GM23338 (cell line): ENCODE measurements around the gene HIVEP3. TPM values are rescaled to one million over a fixed set of nuclear protein-coding genes. Genes with fewer than 3 reads are reported as not detected.

Source experiments
- ATAC-seq: fragments of 200-7000 bp; cut with Tn5 transposase; 3 replicates; pipeline ENCODE4 v1.9.1; 2020
- DNase-seq: peaks from one replicate; pipeline ENCODE4 v3.0.0-alpha.2; 2015; ENCODE audit warnings: low spot score
- H2AFZ ChIP-seq: fragments of 200-600 bp; sonication (generic); 2 replicates; pipeline ENCODE4 v1.8.0; 2016; ENCODE audit warnings: antibody characterized with exemption, mild to moderate bottlenecking, moderate library complexity
- H3F3A ChIP-seq: fragments of 200-600 bp; sonication (generic); replicated peaks from 2 replicates; pipeline ENCODE4 v1.8.0; 2017; ENCODE audit warnings: antibody characterized with exemption, mixed run types, low read depth
- H3K27ac ChIP-seq: fragments of 200-600 bp; sonication (generic); 2 replicates; pipeline ENCODE4 v1.6.1; 2016; ENCODE audit warnings: low read depth
- H3K27me3 ChIP-seq: fragments of 200-600 bp; sonication (generic); 2 replicates; pipeline ENCODE4 v1.8.0; 2016; ENCODE audit warnings: mild to moderate bottlenecking, mixed run types, moderate library complexity; ENCODE audit not compliant: insufficient read depth
- H3K36me3 ChIP-seq: fragments of 200-600 bp; sonication (generic); 2 replicates; pipeline ENCODE4 v1.8.0; 2016; ENCODE audit warnings: mild to moderate bottlenecking; ENCODE audit not compliant: insufficient read depth
- H3K4me1 ChIP-seq: fragments of 200-600 bp; sonication (generic); 2 replicates; pipeline ENCODE4 v1.8.0; 2016; ENCODE audit warnings: mild to moderate bottlenecking, moderate library complexity; ENCODE audit not compliant: insufficient read depth
- H3K4me2 ChIP-seq: fragments of 200-600 bp; sonication (generic); 2 replicates; pipeline ENCODE4 v1.7.1; 2017; ENCODE audit warnings: mixed run types
- H3K4me3 ChIP-seq: fragments of 200-600 bp; sonication (generic); 2 replicates; pipeline ENCODE4 v1.6.1; 2016; ENCODE audit warnings: mixed run types
- H3K79me2 ChIP-seq: fragments of 200-600 bp; sonication (generic); replicated peaks from 2 replicates; pipeline ENCODE4 v1.8.0; 2017; ENCODE audit warnings: mild to moderate bottlenecking; ENCODE audit not compliant: insufficient read depth
- H3K9me2 ChIP-seq: fragments of 200-600 bp; sonication (generic); 2 replicates; pipeline ENCODE4 v1.8.0; 2017; ENCODE audit not compliant: insufficient read depth
- H4K20me1 ChIP-seq: fragments of 200-600 bp; sonication (generic); replicated peaks from 2 replicates; pipeline ENCODE4 v1.8.0; 2017; ENCODE audit warnings: mild to moderate bottlenecking; ENCODE audit not compliant: insufficient read depth
- H3K27ac Mint-ChIP-seq: 2 replicates; pipeline ENCODE4 v1.8.0; 2020; ENCODE audit warnings: inconsistent platforms, mild to moderate bottlenecking, moderate library complexity, mixed read lengths
- H3K27me3 Mint-ChIP-seq: 3 replicates; pipeline ENCODE4 v1.8.0; 2022; ENCODE audit warnings: low read depth, mild to moderate bottlenecking, moderate library complexity, mixed read lengths, inconsistent platforms; ENCODE audit not compliant: insufficient read depth, poor library complexity
- H3K36me3 Mint-ChIP-seq: 3 replicates; pipeline ENCODE4 v1.8.0; 2021; ENCODE audit warnings: low read depth, mild to moderate bottlenecking, inconsistent platforms, moderate library complexity, mixed read lengths
- H3K4me1 Mint-ChIP-seq: 3 replicates; pipeline ENCODE4 v1.8.0; 2020; ENCODE audit warnings: mild to moderate bottlenecking, inconsistent platforms, mixed read lengths
- H3K4me3 Mint-ChIP-seq: 3 replicates; pipeline ENCODE4 v1.8.0; 2021; ENCODE audit warnings: moderate library complexity, mild to moderate bottlenecking, inconsistent platforms, mixed read lengths
- H3K9me3 Mint-ChIP-seq: 3 replicates; pipeline ENCODE4 v1.8.0; 2020; ENCODE audit warnings: moderate library complexity, mild to moderate bottlenecking, inconsistent platforms, mixed read lengths
- EZH2 ChIP-seq: fragments of 200-600 bp; sonication (generic); IDR thresholded peaks from one replicate; pipeline ENCODE4 v1.8.0; 2017; ENCODE audit warnings: antibody characterized with exemption, mild to moderate bottlenecking, low read depth; ENCODE audit not compliant: unreplicated experiment
- EZH2phosphoT487 ChIP-seq: fragments of 200-600 bp; sonication (generic); IDR thresholded peaks from one replicate; pipeline ENCODE4 v1.8.1; 2018; ENCODE audit warnings: antibody characterized with exemption; ENCODE audit not compliant: unreplicated experiment
- NANOG ChIP-seq: IDR thresholded peaks from 2 replicates; pipeline ENCODE4 v1.6.1; 2016; ENCODE audit warnings: antibody characterized with exemption, borderline replicate concordance
- STAT1 ChIP-seq: IDR thresholded peaks from one replicate; pipeline ENCODE4 v1.6.1; 2016; ENCODE audit warnings: antibody characterized with exemption; ENCODE audit not compliant: unreplicated experiment
- ZNF114 ChIP-seq: fragments of 250-450 bp; sonication (Bioruptor Pico); IDR thresholded peaks from 2 replicates; pipeline ENCODE4 v1.5.0; 2020; ENCODE audit warnings: mild to moderate bottlenecking, moderate library complexity
- polyA plus RNA-seq: library from polyadenylated mRNA; unstranded; fragments of >200 nt; fragmentation: Nextera tagmentation; extraction: Ambion mirVana; gene quantifications from 2 replicates; pipeline ENCODE4 v1.2.1, GENCODE V29; 2016
- total RNA-seq: library from RNA; depleted of rRNA; stranded (reverse); fragments of >200 nt; shearing (Covaris generic); gene quantifications from 2 replicates; pipeline ENCODE4 v1.2.3, GENCODE V29; 2014
- TF ChIP-seq, protein P1 (sequence below): fragments of 250-450 bp; sonication (Bioruptor Pico); IDR thresholded peaks from 2 replicates; pipeline ENCODE4 v1.5.0; 2020; ENCODE audit warnings: mild to moderate bottlenecking, moderate library complexity
- TF ChIP-seq, protein P2 (sequence below): IDR thresholded peaks from 2 replicates; pipeline ENCODE4 v1.6.1; 2016; ENCODE audit warnings: antibody characterized with exemption

Gene HIVEP3
- total and polyA plus RNA-seq, 2 experiments from 2014 or later: 0.14 to 0.24 TPM

DNA sequence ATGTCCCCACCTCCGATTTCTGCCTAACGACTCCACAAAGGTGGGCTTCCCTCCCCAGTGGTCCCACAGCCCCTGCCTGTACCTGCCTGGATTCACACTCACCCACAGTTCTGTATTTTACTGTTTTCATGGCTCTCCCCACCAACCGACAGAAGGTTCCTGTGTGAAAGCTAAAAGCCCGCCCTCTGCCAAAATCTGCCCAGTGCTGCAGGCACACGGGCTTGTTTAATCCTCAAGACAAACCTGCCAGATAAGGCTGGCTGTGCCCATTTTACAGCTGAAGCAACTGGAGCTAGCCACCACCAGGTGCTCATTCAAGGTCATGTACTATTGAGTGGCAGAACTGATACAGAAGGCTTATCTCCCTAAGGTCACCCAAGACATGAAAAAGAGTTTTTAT, 114.5 kb downstream of the HIVEP3 start:
- Histone ChIP-seq H2AFZ (0 out of 2 replicates have a peak overlapping the region, but pooled peaks have one; percentile 32), H3K4me3 (no peak overlapping the region), H3F3A (no peaks in the 10 kb centered on the region), H3K9me2 (no peaks in the 10 kb centered on the region), H3K27ac (no peak overlapping the region), H4K20me1 (no peaks in the 10 kb centered on the region), H3K27me3 (no peaks in the 10 kb centered on the region), H3K4me2 (no peak overlapping the region), H3K79me2 (no peaks in the 10 kb centered on the region), H3K4me1 (no peaks in the 10 kb centered on the region; the same call in 1 of the 2 replicates), H3K36me3 (no peaks in the 10 kb centered on the region)
- peaks cover 6% of the 10 kb centered on the region for H3K27me3 Mint-ChIP-seq
- no peak overlapping the region for H3K4me3 Mint-ChIP-seq
- H3K27ac Mint-ChIP-seq: no peak overlapping the region
- DNase-seq (no peak), ATAC-seq (no peak)
- H3K36me3 Mint-ChIP-seq: no peaks in the 10 kb centered on the region
- no peaks in the 10 kb centered on the region; the same call in 2 of the 3 replicates for H3K9me3 Mint-ChIP-seq
- H3K4me1 Mint-ChIP-seq: peaks cover 7% of the 10 kb centered on the region; the same call in 2 of the 3 replicates
- TF ChIP-seq EZH2phosphoT487: no peak
- TF ChIP-seq, protein P1, sequence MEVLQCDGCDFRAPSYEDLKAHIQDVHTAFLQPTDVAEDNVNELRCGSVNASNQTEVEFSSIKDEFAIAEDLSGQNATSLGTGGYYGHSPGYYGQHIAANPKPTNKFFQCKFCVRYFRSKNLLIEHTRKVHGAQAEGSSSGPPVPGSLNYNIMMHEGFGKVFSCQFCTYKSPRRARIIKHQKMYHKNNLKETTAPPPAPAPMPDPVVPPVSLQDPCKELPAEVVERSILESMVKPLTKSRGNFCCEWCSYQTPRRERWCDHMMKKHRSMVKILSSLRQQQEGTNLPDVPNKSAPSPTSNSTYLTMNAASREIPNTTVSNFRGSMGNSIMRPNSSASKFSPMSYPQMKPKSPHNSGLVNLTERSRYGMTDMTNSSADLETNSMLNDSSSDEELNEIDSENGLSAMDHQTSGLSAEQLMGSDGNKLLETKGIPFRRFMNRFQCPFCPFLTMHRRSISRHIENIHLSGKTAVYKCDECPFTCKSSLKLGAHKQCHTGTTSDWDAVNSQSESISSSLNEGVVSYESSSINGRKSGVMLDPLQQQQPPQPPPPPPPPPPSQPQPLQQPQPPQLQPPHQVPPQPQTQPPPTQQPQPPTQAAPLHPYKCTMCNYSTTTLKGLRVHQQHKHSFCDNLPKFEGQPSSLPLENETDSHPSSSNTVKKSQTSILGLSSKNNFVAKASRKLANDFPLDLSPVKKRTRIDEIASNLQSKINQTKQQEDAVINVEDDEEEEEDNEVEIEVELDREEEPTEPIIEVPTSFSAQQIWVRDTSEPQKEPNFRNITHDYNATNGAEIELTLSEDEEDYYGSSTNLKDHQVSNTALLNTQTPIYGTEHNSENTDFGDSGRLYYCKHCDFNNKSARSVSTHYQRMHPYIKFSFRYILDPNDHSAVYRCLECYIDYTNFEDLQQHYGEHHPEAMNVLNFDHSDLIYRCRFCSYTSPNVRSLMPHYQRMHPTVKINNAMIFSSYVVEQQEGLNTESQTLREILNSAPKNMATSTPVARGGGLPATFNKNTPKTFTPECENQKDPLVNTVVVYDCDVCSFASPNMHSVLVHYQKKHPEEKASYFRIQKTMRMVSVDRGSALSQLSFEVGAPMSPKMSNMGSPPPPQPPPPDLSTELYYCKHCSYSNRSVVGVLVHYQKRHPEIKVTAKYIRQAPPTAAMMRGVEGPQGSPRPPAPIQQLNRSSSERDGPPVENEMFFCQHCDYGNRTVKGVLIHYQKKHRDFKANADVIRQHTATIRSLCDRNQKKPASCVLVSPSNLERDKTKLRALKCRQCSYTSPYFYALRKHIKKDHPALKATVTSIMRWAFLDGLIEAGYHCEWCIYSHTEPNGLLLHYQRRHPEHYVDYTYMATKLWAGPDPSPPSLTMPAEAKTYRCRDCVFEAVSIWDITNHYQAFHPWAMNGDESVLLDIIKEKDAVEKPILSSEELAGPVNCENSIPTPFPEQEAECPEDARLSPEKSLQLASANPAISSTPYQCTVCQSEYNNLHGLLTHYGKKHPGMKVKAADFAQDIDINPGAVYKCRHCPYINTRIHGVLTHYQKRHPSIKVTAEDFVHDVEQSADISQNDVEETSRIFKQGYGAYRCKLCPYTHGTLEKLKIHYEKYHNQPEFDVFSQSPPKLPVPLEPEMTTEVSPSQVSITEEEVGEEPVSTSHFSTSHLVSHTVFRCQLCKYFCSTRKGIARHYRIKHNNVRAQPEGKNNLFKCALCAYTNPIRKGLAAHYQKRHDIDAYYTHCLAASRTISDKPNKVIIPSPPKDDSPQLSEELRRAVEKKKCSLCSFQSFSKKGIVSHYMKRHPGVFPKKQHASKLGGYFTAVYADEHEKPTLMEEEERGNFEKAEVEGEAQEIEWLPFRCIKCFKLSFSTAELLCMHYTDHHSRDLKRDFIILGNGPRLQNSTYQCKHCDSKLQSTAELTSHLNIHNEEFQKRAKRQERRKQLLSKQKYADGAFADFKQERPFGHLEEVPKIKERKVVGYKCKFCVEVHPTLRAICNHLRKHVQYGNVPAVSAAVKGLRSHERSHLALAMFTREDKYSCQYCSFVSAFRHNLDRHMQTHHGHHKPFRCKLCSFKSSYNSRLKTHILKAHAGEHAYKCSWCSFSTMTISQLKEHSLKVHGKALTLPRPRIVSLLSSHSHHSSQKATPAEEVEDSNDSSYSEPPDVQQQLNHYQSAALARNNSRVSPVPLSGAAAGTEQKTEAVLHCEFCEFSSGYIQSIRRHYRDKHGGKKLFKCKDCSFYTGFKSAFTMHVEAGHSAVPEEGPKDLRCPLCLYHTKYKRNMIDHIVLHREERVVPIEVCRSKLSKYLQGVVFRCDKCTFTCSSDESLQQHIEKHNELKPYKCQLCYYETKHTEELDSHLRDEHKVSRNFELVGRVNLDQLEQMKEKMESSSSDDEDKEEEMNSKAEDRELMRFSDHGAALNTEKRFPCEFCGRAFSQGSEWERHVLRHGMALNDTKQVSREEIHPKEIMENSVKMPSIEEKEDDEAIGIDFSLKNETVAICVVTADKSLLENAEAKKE: no peak
- TF ChIP-seq ZNF114: no peak
- TF ChIP-seq NANOG: no peak

DNA sequence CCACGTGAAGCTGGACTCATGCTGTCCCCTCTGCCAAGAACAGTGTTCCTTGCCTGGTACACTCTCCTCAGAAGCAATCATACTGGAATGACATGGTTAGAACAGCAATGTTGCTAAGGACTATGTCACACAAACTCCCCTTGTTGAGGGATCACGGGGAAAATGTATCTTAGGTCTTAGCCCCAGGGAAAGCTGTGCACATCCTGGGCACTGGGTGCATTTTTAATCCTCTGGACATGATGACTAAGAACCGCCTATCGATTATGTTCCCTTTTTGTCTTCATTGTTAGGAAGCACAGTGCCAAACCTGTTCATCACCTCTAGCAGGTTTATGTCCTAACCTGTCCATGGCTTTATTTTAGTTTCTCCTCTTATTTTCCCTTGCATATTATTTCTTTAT, 115.1 kb downstream of the HIVEP3 start:
- H3K4me1 Mint-ChIP-seq: peaks cover 7% of the 10 kb centered on the region; the same call in 2 of the 3 replicates
- no peak for DNase-seq
- no peaks in the 10 kb centered on the region for H3K36me3 Mint-ChIP-seq
- H3K4me1 ChIP-seq: no peaks in the 10 kb centered on the region; the same call in 1 of the 2 replicates
- no peak overlapping the region for H3K4me2 ChIP-seq
- no peaks in the 10 kb centered on the region for H3K27me3 ChIP-seq
- H4K20me1 ChIP-seq: no peaks in the 10 kb centered on the region
- H3K9me3 Mint-ChIP-seq: no peaks in the 10 kb centered on the region; the same call in 2 of the 3 replicates
- H3K4me3 ChIP-seq: no peak overlapping the region
- H3K27ac Mint-ChIP-seq: no peak overlapping the region; the same call in 1 of the 2 replicates
- peaks cover 6% of the 10 kb centered on the region for H3K27me3 Mint-ChIP-seq
- H3K27ac ChIP-seq: no peak overlapping the region
- H3F3A ChIP-seq: no peaks in the 10 kb centered on the region
- H2AFZ ChIP-seq: 0 out of 2 replicates have a peak overlapping the region, but pooled peaks have one; percentile 47
- H3K36me3 ChIP-seq: no peaks in the 10 kb centered on the region
- no peak for TF ChIP-seq EZH2
- TF ChIP-seq, protein P2, sequence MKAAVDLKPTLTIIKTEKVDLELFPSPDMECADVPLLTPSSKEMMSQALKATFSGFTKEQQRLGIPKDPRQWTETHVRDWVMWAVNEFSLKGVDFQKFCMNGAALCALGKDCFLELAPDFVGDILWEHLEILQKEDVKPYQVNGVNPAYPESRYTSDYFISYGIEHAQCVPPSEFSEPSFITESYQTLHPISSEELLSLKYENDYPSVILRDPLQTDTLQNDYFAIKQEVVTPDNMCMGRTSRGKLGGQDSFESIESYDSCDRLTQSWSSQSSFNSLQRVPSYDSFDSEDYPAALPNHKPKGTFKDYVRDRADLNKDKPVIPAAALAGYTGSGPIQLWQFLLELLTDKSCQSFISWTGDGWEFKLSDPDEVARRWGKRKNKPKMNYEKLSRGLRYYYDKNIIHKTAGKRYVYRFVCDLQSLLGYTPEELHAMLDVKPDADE: no peak
- no peak for TF ChIP-seq STAT1
- TF ChIP-seq ZNF114: no peak
- TF ChIP-seq NANOG: no peak
- no peak for ATAC-seq
- no peak overlapping the region for H3K4me3 Mint-ChIP-seq
- H3K9me2 ChIP-seq: no peaks in the 10 kb centered on the region
- H3K79me2 ChIP-seq: no peaks in the 10 kb centered on the region
